Measurements from ENCODE around the gene FILIP1L.

FILIP1L gene

GRCh38 chr3:100005665-100006393, 108.5 kb downstream of the FILIP1L start:
- DNase-seq, result no peak

GRCh38 chr3:100004931-100005330, 109.4 kb downstream of the FILIP1L start:
- DNase-seq, result no peak

- DNase-seq, result no peak
These were observed 110.4 kb downstream of the FILIP1L start for GRCh38 chr3:100003609-100004503.

- no peak for DNase-seq
These were observed 111.5 kb downstream of the FILIP1L start for GRCh38 chr3:100002599-100003350.

GRCh38 chr3:100001526-100002270, 112.6 kb downstream of the FILIP1L start:
- no peak for DNase-seq

- DNase-seq, result no peak
These were observed 113.2 kb downstream of the FILIP1L start for GRCh38 chr3:100001083-100001482.

- DNase-seq, result no peak
These were observed 114.8 kb downstream of the FILIP1L start for GRCh38 chr3:99999536-99999935.

GRCh38 chr3:99997293-99997692, 117.0 kb downstream of the FILIP1L start:
- DNase-seq, result no peak

- DNase-seq, result no peak
These were observed 124.1 kb downstream of the FILIP1L start for GRCh38 chr3:99990179-99990578.

GRCh38 chr3:99984668-99985067, 129.6 kb downstream of the FILIP1L start:
- no peak for DNase-seq

GRCh38 chr3:99984139-99984538, 130.2 kb downstream of the FILIP1L start:
- no peak for DNase-seq

- DNase-seq, result no peak
These were observed 131.7 kb downstream of the FILIP1L start for GRCh38 chr3:99982650-99983049.

- DNase-seq, result no peak
These were observed 133.2 kb downstream of the FILIP1L start for GRCh38 chr3:99981138-99981537.

- DNase-seq, result no peak
These were observed 133.7 kb downstream of the FILIP1L start for GRCh38 chr3:99980606-99981005.

- no peak for DNase-seq
These were observed 136.1 kb downstream of the FILIP1L start for GRCh38 chr3:99978221-99978620.

- no peak for DNase-seq
These were observed 137.7 kb downstream of the FILIP1L start for GRCh38 chr3:99976584-99976983.

- no peak for DNase-seq
These were observed 139.3 kb downstream of the FILIP1L start for GRCh38 chr3:99974989-99975388.

GRCh38 chr3:99972380-99973104, 141.8 kb downstream of the FILIP1L start:
- peak; percentile 1 for DNase-seq

GRCh38 chr3:99971761-99972160, 142.5 kb downstream of the FILIP1L start:
- DNase-seq, result no peak

GRCh38 chr3:99970198-99970597, 144.1 kb downstream of the FILIP1L start:
- DNase-seq, result no peak

- no peak for DNase-seq
These were observed 145.2 kb downstream of the FILIP1L start for GRCh38 chr3:99969136-99969535.

- no peak for DNase-seq
These were observed 146.5 kb downstream of the FILIP1L start for GRCh38 chr3:99967796-99968195.
